Neural cell (in vitro differentiated cells): ENCODE measurements around the gene ARHGAP9. TPM values are rescaled to one million over a fixed set of nuclear protein-coding genes. Genes with fewer than 3 reads are reported as not detected.

Experiments
- H2AFZ ChIP-seq: fragments of 200-600, 300-800 bp; sonication (generic), shearing (Covaris generic); 2 replicates; pipeline ENCODE4 v1.6.0; 2014; ENCODE audit warnings: low read depth, mild to moderate bottlenecking, antibody characterized with exemption, low read length, moderate library complexity
- H3F3A ChIP-seq: fragments of 200-600 bp; shearing (Covaris generic); 2 replicates; pipeline ENCODE4 v1.6.1; 2016; ENCODE audit warnings: mild to moderate bottlenecking, moderate library complexity, mixed read lengths, antibody characterized with exemption, low read length; ENCODE audit not compliant: insufficient read depth, poor library complexity, severe bottlenecking
- H3K27ac ChIP-seq: fragments of 200-600, 300-800 bp; sonication (generic), shearing (Covaris generic); 2 replicates; pipeline ENCODE4 v1.5.1; 2014; ENCODE audit warnings: mild to moderate bottlenecking, low read length, moderate library complexity
- H3K27me3 ChIP-seq: fragments of 300-800, 200-600 bp; sonication (generic), shearing (Covaris generic); 2 replicates; pipeline ENCODE4 v1.6.0; 2014; ENCODE audit warnings: mild to moderate bottlenecking, low read depth, low read length, moderate library complexity; ENCODE audit not compliant: insufficient read depth
- H3K36me3 ChIP-seq: fragments of 300-800, 200-600 bp; sonication (generic), shearing (Covaris generic); 2 replicates; pipeline ENCODE4 v1.5.1; 2014; ENCODE audit warnings: mild to moderate bottlenecking, antibody characterized with exemption, low read length, moderate library complexity; ENCODE audit not compliant: insufficient read depth
- H3K4me2 ChIP-seq: fragments of 300-800, 200-600 bp; sonication (generic), shearing (Covaris generic); 2 replicates; pipeline ENCODE4 v1.6.0; 2014; ENCODE audit warnings: mild to moderate bottlenecking, low read length
- H3K4me3 ChIP-seq: fragments of 300-800, 200-600 bp; sonication (generic), shearing (Covaris generic); 2 replicates; pipeline ENCODE4 v1.5.1; 2014; ENCODE audit warnings: mild to moderate bottlenecking, low read length, moderate library complexity
- H3K79me2 ChIP-seq: fragments of 200-600 bp; shearing (Covaris generic); replicated peaks from 2 replicates; pipeline ENCODE4 v1.6.0; 2014; ENCODE audit warnings: mild to moderate bottlenecking, low read length, moderate library complexity; ENCODE audit not compliant: insufficient read depth
- H3K9ac ChIP-seq: fragments of 300-800, 200-600 bp; sonication (generic), shearing (Covaris generic); 2 replicates; pipeline ENCODE4 v1.6.1; 2016; ENCODE audit warnings: mild to moderate bottlenecking, low read length, mixed read lengths
- H3K9me2 ChIP-seq: fragments of 200-600 bp; shearing (Covaris generic); 2 replicates; pipeline ENCODE4 v1.6.1; 2016; ENCODE audit warnings: mild to moderate bottlenecking, low read length, mixed read lengths; ENCODE audit not compliant: insufficient read depth
- H3K9me3 ChIP-seq: fragments of 200-600, 300-800 bp; sonication (generic), shearing (Covaris generic); 2 replicates; pipeline ENCODE4 v1.6.1; 2016; ENCODE audit warnings: mild to moderate bottlenecking, mixed run types, low read length, moderate library complexity, mixed read lengths
- H4K20me1 ChIP-seq: fragments of 200-600 bp; shearing (Covaris generic); 2 replicates; pipeline ENCODE4 v1.6.1; 2016; ENCODE audit warnings: mild to moderate bottlenecking, mixed run types; ENCODE audit not compliant: insufficient read depth
- CTCF ChIP-seq: fragments of 450-650 bp; IDR thresholded peaks from 2 replicates; pipeline ENCODE4 v1.5.1; 2014; ENCODE audit warnings: antibody characterized with exemption, mild to moderate bottlenecking, moderate library complexity; ENCODE audit not compliant: poor library complexity, severe bottlenecking
- EZH2 ChIP-seq: fragments of 200-600, 300-800 bp; shearing (Covaris generic), sonication (generic); IDR thresholded peaks from 2 replicates; pipeline ENCODE4 v1.6.1; 2014; ENCODE audit warnings: antibody characterized with exemption, low read length, borderline replicate concordance, mild to moderate bottlenecking; ENCODE audit not compliant: insufficient read depth, poor library complexity, severe bottlenecking
- MXI1 ChIP-seq: fragments of 450-650 bp; conservative IDR thresholded peaks from 2 replicates; pipeline ENCODE4 v1.6.1; 2014; ENCODE audit warnings: antibody characterized with exemption, mild to moderate bottlenecking; ENCODE audit not compliant: poor library complexity, severe bottlenecking
- POLR2AphosphoS5 ChIP-seq: IDR thresholded peaks from 2 replicates; pipeline ENCODE4 v1.6.1; 2012
- RAD21 ChIP-seq: fragments of 450-650 bp; conservative IDR thresholded peaks from 2 replicates; pipeline ENCODE4 v1.6.1; 2014; ENCODE audit warnings: antibody characterized with exemption, mild to moderate bottlenecking, moderate library complexity
- SMC3 ChIP-seq: fragments of 450-650 bp; conservative IDR thresholded peaks from 2 replicates; pipeline ENCODE4 v1.6.1; 2014; ENCODE audit warnings: antibody characterized with exemption, mild to moderate bottlenecking, moderate library complexity; ENCODE audit not compliant: poor library complexity
- TAF1 ChIP-seq: IDR thresholded peaks from 2 replicates; pipeline ENCODE4 v1.6.1; 2012; ENCODE audit warnings: low read depth
- polyA plus RNA-seq: library from polyadenylated mRNA; depleted of rRNA; stranded (reverse); fragments of >200 nt; gene quantifications from 2 replicates; pipeline ENCODE4 v1.2.3, GENCODE V29; 2014
- TF ChIP-seq, protein P1 (sequence below): IDR thresholded peaks from 2 replicates; pipeline ENCODE4 v1.6.1; 2012; ENCODE audit warnings: borderline replicate concordance

Gene ARHGAP9
- polyA plus RNA-seq, 1 donor from 2014 or later, result not detected

DNA sequence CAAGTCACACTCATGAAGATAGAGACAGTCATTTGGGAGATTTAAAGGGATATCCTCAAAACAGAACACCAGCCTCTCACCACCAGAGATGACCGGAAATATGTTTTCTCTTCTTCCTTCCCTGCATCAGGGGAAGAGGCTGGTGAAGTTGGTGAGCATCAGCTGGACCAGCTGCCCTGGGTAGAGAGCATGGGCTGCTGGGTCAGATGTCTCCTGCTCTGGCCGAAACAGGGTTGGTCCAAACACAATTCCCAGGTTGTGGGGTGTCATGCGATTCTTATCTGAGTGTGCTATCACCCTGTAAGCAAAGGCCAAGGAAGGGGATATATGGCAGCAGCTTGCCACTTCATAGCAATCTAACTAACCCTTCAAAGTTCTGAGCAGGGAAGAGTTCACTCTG, 7.3 kb downstream of the ARHGAP9 start:
- H3K9me2 ChIP-seq, result no peaks in the 10 kb centered on the region

DNA sequence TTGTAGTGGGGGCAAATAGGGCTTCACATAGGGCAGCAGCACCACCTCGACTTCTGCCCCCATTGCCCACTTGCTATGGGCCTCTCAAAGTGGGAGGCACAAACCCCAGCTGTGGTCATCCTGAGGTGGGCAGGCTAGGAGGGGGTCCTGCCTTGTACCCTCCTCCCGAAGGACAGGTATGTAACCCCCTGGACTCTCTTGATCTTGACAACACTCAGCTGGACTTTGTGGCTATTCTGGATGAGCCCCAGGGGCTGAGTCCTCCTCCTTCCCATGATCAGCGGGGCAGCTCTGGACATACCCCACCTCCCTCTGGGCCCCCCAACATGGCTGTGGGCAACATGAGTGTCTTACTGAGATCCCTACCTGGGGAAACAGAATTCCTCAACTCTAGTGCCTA, 8.0 kb downstream of the ARHGAP9 start:
- H3F3A ChIP-seq, result no peaks in the 10 kb centered on the region
- H2AFZ ChIP-seq, result no peak overlapping the region
- TF ChIP-seq MXI1 (no peak), TAF1 (no peak), SMC3 (no peak), EZH2 (no peak), CTCF (no peak), RAD21 (no peak), POLR2AphosphoS5 (no peak)
- TF ChIP-seq, protein P1, sequence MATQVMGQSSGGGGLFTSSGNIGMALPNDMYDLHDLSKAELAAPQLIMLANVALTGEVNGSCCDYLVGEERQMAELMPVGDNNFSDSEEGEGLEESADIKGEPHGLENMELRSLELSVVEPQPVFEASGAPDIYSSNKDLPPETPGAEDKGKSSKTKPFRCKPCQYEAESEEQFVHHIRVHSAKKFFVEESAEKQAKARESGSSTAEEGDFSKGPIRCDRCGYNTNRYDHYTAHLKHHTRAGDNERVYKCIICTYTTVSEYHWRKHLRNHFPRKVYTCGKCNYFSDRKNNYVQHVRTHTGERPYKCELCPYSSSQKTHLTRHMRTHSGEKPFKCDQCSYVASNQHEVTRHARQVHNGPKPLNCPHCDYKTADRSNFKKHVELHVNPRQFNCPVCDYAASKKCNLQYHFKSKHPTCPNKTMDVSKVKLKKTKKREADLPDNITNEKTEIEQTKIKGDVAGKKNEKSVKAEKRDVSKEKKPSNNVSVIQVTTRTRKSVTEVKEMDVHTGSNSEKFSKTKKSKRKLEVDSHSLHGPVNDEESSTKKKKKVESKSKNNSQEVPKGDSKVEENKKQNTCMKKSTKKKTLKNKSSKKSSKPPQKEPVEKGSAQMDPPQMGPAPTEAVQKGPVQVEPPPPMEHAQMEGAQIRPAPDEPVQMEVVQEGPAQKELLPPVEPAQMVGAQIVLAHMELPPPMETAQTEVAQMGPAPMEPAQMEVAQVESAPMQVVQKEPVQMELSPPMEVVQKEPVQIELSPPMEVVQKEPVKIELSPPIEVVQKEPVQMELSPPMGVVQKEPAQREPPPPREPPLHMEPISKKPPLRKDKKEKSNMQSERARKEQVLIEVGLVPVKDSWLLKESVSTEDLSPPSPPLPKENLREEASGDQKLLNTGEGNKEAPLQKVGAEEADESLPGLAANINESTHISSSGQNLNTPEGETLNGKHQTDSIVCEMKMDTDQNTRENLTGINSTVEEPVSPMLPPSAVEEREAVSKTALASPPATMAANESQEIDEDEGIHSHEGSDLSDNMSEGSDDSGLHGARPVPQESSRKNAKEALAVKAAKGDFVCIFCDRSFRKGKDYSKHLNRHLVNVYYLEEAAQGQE, result no peak
- no peaks in the 10 kb centered on the region for H3K9me2 ChIP-seq
- H3K27me3 ChIP-seq, result peaks cover 63% of the 10 kb centered on the region
- H3K27ac ChIP-seq, result no peak overlapping the region
- H3K9ac ChIP-seq, result no peak overlapping the region
- no peaks in the 10 kb centered on the region for H3K36me3 ChIP-seq
- no peaks in the 10 kb centered on the region for H3K79me2 ChIP-seq
- no peaks in the 10 kb centered on the region for H4K20me1 ChIP-seq
- no peak overlapping the region for H3K4me2 ChIP-seq
- no peaks in the 10 kb centered on the region for H3K9me3 ChIP-seq
- no peak overlapping the region for H3K4me3 ChIP-seq

More for the DNA sequence above, 7.3 kb downstream of the ARHGAP9 start:
- no peak overlapping the region for H3K4me2 ChIP-seq
- H3K79me2 ChIP-seq, result no peaks in the 10 kb centered on the region
- H3F3A ChIP-seq, result no peaks in the 10 kb centered on the region
- H3K36me3 ChIP-seq, result no peaks in the 10 kb centered on the region
- H3K4me3 ChIP-seq, result no peak overlapping the region
- H2AFZ ChIP-seq, result no peak overlapping the region
- no peak overlapping the region for H3K27ac ChIP-seq
- H3K27me3 ChIP-seq, result peaks cover 70% of the 10 kb centered on the region
- no peaks in the 10 kb centered on the region for H4K20me1 ChIP-seq
- H3K9me3 ChIP-seq, result no peaks in the 10 kb centered on the region
- TF ChIP-seq SMC3 (no peak), TAF1 (no peak), MXI1 (no peak), RAD21 (no peak), EZH2 (no peak), CTCF (no peak), POLR2AphosphoS5 (no peak)
- TF ChIP-seq, protein P1, result no peak
- H3K9ac ChIP-seq, result no peak overlapping the region
